GM21447 (cell line): ENCODE results near the gene RNF26.
A peak's percentile ranks its signal among the peaks of the same experiment; 100 is the strongest.

Experiments used
- ATAC-seq: cut with Tn5 transposase; IDR thresholded peaks from one replicate; pipeline ENCODE4 v1.9.1; 2021; ENCODE audit not compliant: unreplicated experiment

The RNF26 gene

GRCh38 chr11:119350302-119350701 is 16.0 kb downstream of the RNF26 start:
- ATAC-seq: no peak

DNA sequence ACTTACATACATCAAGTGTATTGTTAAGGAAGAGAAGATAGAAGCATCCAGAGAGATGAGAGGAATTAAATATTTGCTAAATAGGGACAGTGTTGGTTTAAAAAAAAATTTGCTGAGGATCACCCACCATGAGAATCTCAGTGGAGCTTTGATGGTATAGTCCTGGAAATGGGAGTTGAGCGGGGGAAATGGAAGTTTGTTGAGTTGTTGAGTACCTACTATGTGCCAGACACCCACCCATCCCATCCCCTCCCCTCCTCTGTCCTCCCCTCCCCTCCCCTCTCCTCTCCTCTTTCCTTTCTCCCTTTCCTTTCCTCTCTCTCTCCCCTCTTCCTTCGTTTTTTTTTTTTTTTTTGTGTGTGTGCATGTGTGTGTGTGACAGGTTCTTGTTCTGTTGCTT is 16.9 kb downstream of the RNF26 start:
- ATAC-seq: no peak

- no peak for ATAC-seq
Observed at GRCh38 chr11:119352857-119353260, 18.5 kb downstream of the RNF26 start.

GRCh38 chr11:119355091-119355843 is 20.9 kb downstream of the RNF26 start:
- no peak for ATAC-seq

GRCh38 chr11:119356349-119357031 is 22.2 kb downstream of the RNF26 start:
- ATAC-seq: peak; percentile 79

DNA sequence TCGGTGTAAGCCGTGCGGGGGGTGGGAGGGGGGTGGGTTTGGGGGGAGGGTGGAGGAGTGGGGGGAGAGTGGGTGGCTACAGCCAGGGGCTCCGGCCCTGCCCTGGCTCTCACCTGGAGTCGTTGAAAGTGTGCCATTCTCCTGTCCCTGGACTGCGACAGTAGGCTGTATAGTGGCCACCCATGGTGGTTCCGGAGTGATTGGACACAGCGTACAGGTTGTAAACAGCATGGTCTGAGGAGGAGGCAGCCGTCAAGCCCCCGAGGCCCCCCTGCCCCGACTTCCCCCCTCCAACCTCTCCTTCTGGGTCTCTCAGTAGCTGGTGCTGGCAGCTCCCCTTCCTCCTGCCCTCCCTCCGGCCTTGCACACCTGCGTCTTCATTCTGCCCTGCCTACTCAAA is 22.7 kb downstream of the RNF26 start:
- no peak for ATAC-seq

- ATAC-seq: no peak
Observed at GRCh38 chr11:119359365-119360214, 25.3 kb downstream of the RNF26 start.

DNA sequence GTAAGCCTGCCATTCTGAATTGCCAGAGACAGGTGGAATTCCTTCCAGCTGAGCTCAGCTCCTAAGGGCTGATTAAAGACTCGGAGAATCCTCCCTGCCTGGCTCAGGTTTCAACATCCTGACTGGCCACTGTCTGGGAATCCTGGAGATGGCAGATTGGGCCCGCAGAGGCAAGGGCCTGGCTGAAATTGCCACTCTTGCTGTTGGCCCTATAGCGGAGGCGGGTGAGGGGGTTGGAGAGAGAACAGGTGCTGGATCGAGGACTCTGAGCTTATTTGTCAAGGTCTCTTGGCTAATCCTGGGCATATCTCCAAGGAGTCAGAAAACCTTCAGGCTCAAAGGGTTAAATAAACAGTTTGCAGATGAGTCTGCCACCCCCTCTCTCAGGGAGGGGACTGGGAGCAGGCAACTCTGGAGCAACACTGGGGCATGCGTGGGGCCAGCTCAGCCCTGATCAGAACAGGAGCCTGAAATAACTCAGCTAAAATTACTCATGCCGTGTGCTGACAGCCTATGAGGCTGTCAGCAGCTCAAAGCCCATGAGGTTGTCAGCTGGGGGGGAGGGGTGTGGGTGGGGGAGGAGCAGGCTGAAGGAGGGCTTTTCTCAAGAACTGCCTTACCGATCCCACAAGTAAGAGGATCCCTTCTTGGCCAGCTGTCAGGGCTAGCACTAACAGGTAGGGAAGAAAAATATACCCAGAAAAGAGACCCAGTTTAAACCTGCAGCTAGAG is 26.9 kb downstream of the RNF26 start:
- ATAC-seq: no peak

DNA sequence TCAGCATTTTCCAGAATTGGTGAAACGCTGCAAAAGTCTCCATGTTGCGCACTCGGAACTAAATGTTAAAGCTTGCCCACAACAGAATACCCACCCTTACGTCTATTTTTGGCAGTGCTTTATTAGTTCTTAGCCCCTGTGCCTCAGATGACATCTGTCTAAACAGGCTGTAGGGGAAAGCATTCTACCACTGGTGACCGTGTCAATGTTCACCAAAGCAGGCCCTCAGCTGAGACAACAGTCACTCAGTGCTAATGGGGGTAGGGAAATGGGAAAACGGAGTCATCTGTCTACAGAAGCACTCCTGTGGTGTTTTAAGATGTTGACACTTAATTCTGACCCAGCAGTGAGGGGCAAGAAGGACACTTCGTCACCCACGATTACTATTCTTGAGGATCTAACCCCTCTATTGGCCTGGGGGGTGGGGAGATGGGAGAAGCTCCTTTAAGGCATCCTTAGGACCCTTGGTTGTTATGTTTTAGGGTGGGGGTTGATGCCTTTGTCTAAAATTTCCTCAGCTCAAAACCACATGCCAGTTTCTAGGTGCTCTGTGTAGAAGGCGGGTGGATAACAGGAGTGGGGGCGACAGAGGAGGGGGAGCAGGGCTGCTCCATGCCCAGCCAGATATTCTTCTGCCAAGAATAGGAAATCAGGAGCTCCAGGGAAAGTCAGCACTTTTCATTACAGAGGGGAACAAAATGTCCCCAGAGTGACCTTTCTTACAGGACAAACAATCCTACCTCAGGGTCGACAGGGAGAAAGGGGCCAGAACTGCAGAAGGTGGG is 27.8 kb downstream of the RNF26 start:
- no peak for ATAC-seq

GRCh38 chr11:119362741-119363080 is 28.4 kb downstream of the RNF26 start:
- no peak for ATAC-seq

- no peak for ATAC-seq
Observed at GRCh38 chr11:119363081-119363850, 28.9 kb downstream of the RNF26 start.

- no peak for ATAC-seq
Observed at GRCh38 chr11:119363851-119364590, 29.7 kb downstream of the RNF26 start.

DNA sequence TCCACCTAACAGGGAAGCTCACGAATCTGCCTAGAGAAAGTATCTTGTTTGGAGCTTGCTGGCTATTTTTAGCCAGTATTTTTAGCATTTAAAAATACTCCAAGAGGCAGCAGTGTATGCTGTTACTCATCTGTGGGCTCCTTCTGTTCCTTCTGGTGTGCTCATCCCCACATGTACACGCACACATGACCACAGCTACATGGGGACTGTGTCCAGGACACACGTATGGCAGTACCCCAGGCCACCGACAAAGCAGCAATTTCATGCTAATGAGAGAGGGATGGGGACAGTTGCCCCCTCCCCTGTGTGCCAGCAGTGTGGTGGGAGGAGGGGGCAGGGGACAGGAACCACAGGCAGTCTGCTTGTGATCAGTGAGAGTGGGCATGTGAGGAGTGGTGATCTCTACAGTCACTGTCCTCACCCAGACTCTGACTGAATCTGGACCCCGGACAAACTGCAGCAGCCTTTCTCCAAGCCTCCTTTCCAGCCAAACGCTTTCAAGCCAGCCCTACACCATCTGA is 30.8 kb downstream of the RNF26 start:
- ATAC-seq: no peak

DNA sequence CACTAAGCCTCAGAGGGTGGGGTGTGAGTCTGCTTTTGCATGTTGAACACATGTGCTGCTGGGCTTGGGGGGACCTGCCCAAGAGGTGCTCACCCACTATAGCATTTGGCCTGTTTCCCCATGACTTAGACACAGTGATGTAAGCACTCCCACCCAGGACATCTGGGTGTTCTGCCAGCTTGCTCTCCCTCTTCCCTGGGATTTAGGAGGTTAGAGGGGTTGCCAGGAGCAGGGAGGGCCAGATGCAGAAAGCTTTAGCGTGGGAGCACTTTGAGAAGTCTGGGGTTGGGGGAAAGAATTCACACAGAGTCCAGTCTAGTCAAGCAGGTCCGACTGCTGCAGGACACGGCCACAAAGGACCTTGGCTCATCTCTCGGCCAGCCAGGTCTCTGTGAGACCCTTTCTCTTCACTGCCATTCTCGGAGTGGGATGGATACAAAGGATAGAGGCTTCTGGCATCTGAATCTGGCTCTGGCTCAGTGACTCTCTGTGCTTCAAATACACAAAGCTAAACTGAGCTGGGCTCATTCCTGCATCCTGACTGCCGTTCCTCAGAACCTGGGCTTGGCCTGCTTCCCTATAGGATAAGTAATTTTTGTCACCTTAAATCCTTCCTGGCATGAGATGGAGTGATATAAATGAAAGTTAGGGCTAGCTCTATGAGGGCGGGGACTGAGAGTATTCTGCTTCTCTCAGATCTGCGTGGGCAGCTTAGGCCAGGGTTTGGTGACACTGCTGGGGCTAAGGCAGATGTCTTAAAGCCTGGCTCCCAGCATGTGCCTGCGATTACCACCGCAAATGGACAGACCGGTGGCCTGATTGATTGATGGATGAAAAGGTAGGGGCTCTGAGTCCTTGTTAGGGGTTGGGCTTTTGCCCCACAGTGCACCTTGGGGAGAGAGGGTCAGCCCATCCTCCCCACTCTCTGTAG is 32.6 kb downstream of the RNF26 start:
- ATAC-seq: no peak

DNA sequence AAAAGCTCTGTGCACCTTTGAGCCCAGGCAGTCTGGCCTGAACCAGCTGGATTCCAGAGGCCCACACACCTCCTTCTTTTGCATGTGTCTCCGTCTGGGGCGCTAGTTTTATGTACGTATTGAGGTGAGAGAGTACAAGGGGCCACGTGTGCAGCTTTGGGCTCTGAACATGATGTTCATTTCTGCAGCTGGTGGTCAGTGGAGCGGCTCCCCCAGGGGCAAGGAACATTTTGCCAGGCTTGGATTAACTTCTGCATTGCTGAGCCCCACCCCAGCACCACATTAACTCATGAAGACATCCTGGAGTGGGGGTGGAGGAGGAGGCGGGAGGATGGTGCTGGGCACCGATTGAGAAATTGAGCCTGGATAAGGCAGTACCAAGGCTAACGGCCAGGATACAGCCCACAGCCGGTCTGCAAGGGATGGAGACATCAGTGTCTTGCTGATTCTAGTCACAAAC is 33.4 kb downstream of the RNF26 start:
- no peak for ATAC-seq

DNA sequence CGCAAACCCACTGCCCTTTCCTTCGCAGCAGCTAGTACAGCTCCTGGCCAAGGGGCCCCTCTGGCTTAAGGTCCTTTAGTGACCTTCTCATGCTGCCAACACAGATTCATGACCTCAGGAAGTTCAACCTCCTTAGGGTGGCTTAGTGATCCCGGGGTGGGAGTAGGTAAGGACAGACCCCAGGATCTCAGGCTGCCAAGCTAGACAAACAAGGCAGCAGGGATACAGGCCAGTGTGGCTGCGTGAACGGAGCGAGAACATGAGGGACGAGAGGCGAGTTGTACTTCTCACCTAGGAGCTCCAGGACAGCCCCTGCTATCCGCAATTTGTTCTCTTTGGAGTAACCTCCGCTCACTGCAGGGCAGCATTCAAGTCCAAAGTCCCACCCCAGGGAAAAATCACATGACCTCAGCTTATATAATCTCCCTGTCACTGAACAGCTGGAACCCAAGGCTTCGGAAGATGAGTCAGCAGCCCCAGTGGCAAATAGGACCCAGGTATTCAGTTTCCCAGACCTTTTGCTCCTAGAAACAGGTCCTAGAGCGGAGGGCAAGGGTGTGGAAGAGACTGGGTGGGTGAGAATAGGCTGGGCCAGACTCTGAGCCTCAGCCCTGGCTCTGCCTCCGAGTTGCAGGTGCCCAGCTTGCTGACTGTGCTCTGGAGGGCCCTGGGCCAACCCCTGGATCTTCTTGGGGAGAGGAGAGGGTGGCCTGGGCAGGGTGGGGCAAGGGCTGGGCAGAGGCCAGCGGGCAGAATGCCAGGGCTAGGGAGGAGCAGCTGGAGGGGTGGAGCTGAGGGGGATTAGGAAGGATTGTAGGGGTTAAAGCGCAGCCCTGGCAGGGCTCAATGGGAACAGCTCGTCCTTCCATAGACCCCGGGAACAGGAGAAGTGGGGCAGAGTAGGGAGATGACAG is 34.1 kb downstream of the RNF26 start:
- no peak for ATAC-seq
